Subcutaneous abdominal adipose tissue (tissue), 5 donors: ENCODE data around the gene CCNL1.

Experiments used
- H3K27ac ChIP-seq: one replicate; pipeline ENCODE4 v1.7.0; 2013; ENCODE audit warnings: low read depth, mild to moderate bottlenecking, inconsistent platforms, low read length, moderate library complexity
- H3K27me3 ChIP-seq, 5 donors: one replicate each; pipeline ENCODE4 v1.7.0; 2013; ENCODE audit warnings: low read length in 5 of 5, inconsistent platforms in 1 of 5; ENCODE audit not compliant: control insufficient read depth in 5 of 5, insufficient read depth in 4 of 5
- H3K36me3 ChIP-seq, 5 donors: one replicate each; pipeline ENCODE4 v1.7.0; 2013; ENCODE audit warnings: low read length in 5 of 5; ENCODE audit not compliant: control insufficient read depth in 5 of 5, insufficient read depth in 5 of 5
- H3K4me1 ChIP-seq, 5 donors: one replicate each; pipeline ENCODE4 v1.7.0; 2013; ENCODE audit warnings: low read length in 5 of 5, mild to moderate bottlenecking in 3 of 5, moderate library complexity in 1 of 5; ENCODE audit not compliant: control insufficient read depth in 5 of 5, insufficient read depth in 5 of 5
- H3K4me3 ChIP-seq, 5 donors: one replicate each; pipeline ENCODE4 v1.7.0; 2013; ENCODE audit warnings: low read length in 5 of 5, low read depth in 1 of 5
- H3K9ac ChIP-seq, 5 donors: one replicate each; pipeline ENCODE4 v1.7.0; 2013; ENCODE audit warnings: low read length in 5 of 5, mild to moderate bottlenecking in 4 of 5, moderate library complexity in 3 of 5
- H3K9me3 ChIP-seq, 5 donors: one replicate each; pipeline ENCODE4 v1.7.0; 2013; ENCODE audit warnings: low read length in 5 of 5; ENCODE audit not compliant: control insufficient read depth in 5 of 5
- donor health status: healthy.
- donor health status: healthy.
- donor health status: healthy.
- donor health status: healthy.
- donor health status: healthy.

The CCNL1 gene

DNA sequence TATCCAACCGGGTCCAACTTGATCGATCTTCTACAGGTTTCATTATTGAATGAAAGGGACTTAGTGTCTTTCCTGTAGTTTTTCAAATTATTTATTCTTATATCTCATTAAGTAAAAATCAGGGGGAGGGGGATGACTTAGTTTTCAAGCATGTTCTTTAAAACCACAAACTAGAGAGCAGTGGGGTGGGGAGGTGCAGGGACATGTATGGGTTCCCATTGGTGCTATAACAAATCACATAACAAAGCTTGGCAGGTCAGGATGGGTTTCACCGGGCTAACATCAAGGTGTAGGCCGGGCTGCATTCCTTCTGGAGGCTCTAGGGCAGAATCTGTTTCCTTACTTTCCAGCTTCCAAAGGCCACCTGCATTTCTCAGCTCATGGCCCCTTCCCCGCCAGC, 32.7 kb downstream of the CCNL1 start:
- H3K27me3 ChIP-seq, result no peaks in the 10 kb centered on the region
- H3K36me3 ChIP-seq, result no peaks in the 10 kb centered on the region
- no peaks in the 10 kb centered on the region for H3K9me3 ChIP-seq
- H3K9ac ChIP-seq, result peak overlapping the region in 1 of 5 donors; percentile 21
- peaks cover 5 to 43% (median 31%) of the 10 kb centered on the region in 5 donors for H3K4me1 ChIP-seq
- peak overlapping the region; percentile 74 for H3K27ac ChIP-seq
- H3K4me3 ChIP-seq, result no peak overlapping the region

DNA sequence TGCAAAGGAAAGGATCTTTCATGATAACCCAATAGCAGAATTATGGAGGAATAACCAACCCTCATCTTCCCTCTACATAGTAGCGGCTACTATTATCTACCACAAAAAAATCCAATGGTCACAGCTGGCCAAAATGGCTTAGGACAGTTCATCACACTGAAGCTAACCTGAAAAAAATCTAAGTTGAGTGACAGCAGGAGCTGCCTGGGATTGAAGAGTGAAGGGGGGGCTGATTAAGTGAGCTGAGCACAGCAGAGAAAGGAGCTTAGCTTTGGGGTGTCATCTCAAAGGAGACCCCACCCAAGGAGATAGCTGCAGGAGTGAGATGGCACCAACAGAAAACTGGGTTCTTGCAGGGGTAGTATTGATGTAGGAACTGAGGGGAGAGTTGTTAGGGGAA, 33.6 kb downstream of the CCNL1 start:
- no peak overlapping the region for H3K9ac ChIP-seq
- H3K27ac ChIP-seq, result no peak overlapping the region

DNA sequence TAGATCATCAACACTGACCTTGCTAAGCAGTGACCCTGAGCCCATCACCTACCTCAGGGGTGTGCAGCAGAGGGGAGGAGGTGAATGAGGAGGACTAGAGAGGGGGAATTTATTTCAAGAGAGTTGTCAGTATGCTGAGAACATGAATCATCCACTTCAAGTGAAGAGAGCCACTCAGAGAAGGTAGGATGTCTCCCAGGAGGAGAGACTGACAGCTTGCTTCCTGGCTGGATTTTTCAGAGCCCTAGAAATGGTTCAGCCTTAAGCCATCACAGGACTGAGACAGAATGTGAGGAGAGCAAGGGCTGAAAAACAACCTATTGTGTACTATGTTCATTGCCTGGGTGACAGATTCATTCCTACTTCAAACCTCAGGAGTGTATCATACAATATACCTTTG, 34.8 kb downstream of the CCNL1 start:
- Histone ChIP-seq H3K36me3 (no peaks in the 10 kb centered on the region), H3K9me3 (no peaks in the 10 kb centered on the region), H3K9ac (no peak overlapping the region), H3K4me3 (no peak overlapping the region), H3K4me1 (peaks cover 3 to 21% (median 14%) of the 10 kb centered on the region in 5 donors), H3K27ac (no peak overlapping the region), H3K27me3 (peaks cover 0 to 4% (median 0%) of the 10 kb centered on the region in 5 donors)

More for the DNA sequence above, 33.6 kb downstream of the CCNL1 start:
- Histone ChIP-seq H3K4me1 (peaks cover 5 to 34% (median 24%) of the 10 kb centered on the region in 5 donors), H3K9me3 (no peaks in the 10 kb centered on the region), H3K4me3 (no peak overlapping the region), H3K36me3 (no peaks in the 10 kb centered on the region), H3K27me3 (no peaks in the 10 kb centered on the region)

DNA sequence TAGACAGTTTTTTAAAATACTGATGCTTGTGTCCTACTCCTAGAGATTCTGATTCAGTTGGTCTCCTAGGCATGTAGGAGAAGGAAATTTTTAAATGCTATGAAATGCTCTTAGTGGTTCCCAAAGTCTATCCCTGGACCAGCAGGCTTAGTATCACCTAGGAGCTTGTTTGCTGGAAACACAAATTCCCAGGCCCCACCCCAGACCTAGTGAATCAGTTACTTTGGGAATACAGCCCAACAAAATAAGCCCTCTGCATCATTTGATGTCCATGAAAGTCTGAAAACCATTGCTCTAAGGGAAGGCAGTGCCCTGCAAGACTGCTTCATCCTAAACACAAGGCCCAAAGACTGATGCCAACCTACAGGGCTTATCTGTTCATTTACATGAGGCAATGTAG, 36.3 kb downstream of the CCNL1 start:
- no peak overlapping the region for H3K27ac ChIP-seq
- H3K9ac ChIP-seq, result no peak overlapping the region
- peaks cover 0 to 2% (median 0%) of the 10 kb centered on the region in 5 donors for H3K9me3 ChIP-seq
- H3K4me1 ChIP-seq, result peaks cover under 1 to 12% (median 6%) of the 10 kb centered on the region in 5 donors
- H3K36me3 ChIP-seq, result no peaks in the 10 kb centered on the region
- H3K27me3 ChIP-seq, result peaks cover 0 to 7% (median 0%) of the 10 kb centered on the region in 5 donors
- no peak overlapping the region for H3K4me3 ChIP-seq

DNA sequence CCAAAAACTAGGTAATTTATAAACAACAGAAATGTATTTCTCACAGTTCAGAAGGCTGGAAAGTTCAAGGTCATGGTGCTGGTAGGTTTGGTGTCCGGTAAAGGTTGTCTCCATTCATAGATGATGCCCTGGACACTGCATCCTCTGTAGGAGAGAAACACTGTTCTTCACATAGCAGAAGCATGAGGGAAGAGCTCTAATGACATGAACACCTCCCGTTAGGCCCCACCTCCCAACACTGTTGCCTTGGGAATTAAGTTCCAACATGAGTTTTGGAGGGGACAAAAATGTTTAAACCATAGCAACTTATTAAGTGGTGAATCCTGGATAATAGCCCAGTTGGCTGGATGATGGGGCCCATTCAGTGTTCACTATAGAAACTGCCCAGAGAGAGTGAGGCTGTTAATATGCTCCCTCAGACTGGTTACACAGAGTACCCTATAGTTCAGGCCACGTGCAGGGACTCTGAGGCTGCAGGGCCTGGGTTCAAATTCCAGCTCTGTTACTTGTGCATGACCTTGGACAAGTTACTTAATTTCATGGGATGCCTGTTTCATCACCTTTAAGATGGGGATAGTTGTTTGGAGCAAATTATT, 37.0 kb downstream of the CCNL1 start:
- peaks cover 0 to 8% (median 4%) of the 10 kb centered on the region in 5 donors for H3K4me1 ChIP-seq
- peaks cover 0 to 7% (median 0%) of the 10 kb centered on the region in 5 donors for H3K27me3 ChIP-seq
- no peak overlapping the region for H3K9ac ChIP-seq
- H3K36me3 ChIP-seq, result no peaks in the 10 kb centered on the region
- H3K4me3 ChIP-seq, result no peak overlapping the region
- H3K27ac ChIP-seq, result no peak overlapping the region
- peaks cover 0 to 2% (median 0%) of the 10 kb centered on the region in 5 donors for H3K9me3 ChIP-seq

DNA sequence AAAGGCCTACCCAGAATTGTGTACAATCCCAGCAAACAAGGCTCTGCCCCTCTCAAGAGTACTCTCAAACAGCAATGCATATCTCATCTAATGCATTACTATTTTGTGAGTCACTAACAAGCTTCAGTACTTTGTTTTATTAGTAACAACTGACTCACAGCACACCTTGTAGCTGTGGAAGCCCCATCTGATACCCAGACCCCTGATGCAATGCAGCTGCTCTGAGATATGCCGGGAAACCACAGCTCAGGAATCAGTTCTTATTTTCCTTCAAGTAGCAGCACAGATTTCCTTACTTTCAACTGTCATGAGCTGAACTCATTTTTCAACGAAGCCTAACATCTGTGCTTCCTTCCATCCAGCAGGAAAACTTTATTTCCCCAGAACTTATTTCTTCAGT, 37.8 kb downstream of the CCNL1 start:
- H3K27ac ChIP-seq, result no peak overlapping the region
- H3K9ac ChIP-seq, result no peak overlapping the region
- peaks cover 0 to 2% (median 0%) of the 10 kb centered on the region in 5 donors for H3K9me3 ChIP-seq
- no peak overlapping the region for H3K4me3 ChIP-seq
- H3K36me3 ChIP-seq, result no peaks in the 10 kb centered on the region
- peaks cover 0 to 7% (median 0%) of the 10 kb centered on the region in 5 donors for H3K27me3 ChIP-seq
- H3K4me1 ChIP-seq, result peaks cover 0 to 4% (median 0%) of the 10 kb centered on the region in 5 donors

DNA sequence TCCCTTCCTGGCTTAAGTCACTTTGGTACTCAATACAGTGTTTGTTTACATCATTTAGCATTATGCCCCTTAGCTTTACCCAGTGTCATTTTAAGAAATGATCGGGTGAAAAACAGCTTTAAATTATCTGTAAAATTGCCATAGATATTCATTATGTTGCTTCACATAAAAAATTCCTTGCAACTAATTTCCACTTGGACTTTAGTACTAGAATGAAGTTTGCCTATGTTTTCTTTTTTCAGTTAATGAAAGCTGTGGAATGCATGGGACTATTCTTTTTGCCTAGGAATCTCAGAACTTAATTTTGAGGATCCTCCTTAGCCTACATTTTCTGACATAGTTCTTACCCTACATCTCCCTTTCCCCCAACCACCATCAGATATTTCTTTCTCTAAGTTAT, 38.4 kb downstream of the CCNL1 start:
- Histone ChIP-seq H3K4me1 (peaks cover 0 to 4% (median 0%) of the 10 kb centered on the region in 5 donors), H3K27ac (no peak overlapping the region), H3K36me3 (no peaks in the 10 kb centered on the region), H3K9ac (no peak overlapping the region), H3K27me3 (peaks cover 0 to 7% (median 0%) of the 10 kb centered on the region in 5 donors), H3K4me3 (no peak overlapping the region), H3K9me3 (peaks cover 0 to 2% (median 0%) of the 10 kb centered on the region in 5 donors)

DNA sequence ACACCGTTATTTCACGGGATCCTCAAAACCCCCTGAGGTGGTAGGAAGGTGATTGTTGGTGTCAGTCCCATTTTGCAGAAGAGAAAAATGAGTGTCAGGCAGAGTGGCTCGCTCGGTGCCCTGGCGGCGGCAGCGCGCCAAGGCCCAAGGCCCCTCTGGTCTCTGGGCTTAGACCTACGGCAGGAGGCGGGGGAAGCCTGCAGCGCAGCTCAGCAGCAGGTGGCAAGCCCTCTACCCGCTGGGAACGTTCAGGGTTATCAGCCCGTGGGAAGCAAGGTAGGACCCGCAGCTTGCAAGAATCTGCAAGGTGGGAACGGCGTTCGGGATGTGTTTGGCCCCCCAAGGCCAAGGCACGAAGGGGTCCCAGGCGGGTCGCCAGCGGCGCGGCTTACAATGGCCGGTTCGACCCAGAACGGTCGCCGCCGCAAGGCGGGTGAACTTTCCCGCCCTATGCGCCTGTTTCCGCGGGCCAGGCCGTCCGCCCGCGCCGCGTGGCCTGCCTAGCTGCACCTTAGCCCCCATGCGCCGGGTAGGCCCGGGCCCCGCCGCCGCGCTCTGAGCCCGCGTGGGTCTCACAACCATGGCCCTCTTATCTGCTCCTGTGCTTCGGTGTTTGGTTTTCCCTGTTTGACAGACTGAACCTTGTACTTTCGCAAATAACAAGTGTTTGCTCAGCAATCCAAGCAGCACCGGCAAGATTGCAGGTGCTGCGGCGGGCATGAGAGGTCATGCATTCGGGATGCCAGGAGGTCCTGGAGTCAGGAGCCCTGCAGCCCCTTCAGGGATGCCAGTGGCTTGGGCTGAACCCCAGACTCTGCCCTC, 39.7 kb downstream of the CCNL1 start:
- H3K9ac ChIP-seq, result no peak overlapping the region
- no peak overlapping the region for H3K27ac ChIP-seq
- peaks cover 0 to 4% (median 0%) of the 10 kb centered on the region in 5 donors for H3K4me1 ChIP-seq
- peaks cover 0 to 2% (median 0%) of the 10 kb centered on the region in 5 donors for H3K9me3 ChIP-seq
- H3K27me3 ChIP-seq, result peaks cover 0 to 7% (median 0%) of the 10 kb centered on the region in 5 donors
- no peak overlapping the region for H3K4me3 ChIP-seq
- no peaks in the 10 kb centered on the region for H3K36me3 ChIP-seq

DNA sequence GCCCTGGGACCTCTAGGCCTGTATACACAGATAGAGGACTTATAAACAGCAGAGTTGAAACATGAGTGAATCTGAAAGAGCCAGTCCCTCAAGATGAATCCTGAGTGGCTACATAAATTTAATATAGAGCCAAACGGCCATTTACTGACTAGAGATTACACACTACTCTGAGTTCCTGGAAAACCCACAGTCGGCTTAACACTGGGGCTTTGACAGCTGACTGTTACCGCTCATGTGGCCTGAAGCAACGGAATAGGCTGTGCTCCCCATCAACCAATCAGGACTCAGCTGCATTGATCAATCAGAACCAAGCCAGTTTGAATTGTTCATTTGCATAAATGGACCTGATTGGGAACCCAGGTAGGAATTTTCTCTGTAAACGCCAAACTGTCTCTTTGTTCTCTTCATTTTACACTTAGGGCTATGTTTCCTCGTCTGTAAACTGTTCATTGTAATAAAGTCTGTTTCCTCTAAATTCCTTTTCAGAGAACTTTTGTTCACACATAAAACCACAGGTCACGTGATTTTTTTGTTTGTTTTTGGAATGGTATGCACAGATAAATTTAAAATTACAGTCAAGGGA, 40.5 kb downstream of the CCNL1 start:
- Histone ChIP-seq H3K27ac (no peak overlapping the region), H3K4me3 (no peak overlapping the region), H3K27me3 (peaks cover 0 to 7% (median 0%) of the 10 kb centered on the region in 5 donors), H3K36me3 (no peaks in the 10 kb centered on the region), H3K4me1 (peaks cover 0 to 4% (median 0%) of the 10 kb centered on the region in 5 donors), H3K9me3 (peaks cover 0 to 2% (median 0%) of the 10 kb centered on the region in 5 donors), H3K9ac (no peak overlapping the region)
